Duodenal mucosa (tissue), 2 donors: ENCODE data around the gene INO80D.

Experiments used
- H3K27ac ChIP-seq: one replicate; pipeline ENCODE4 v1.7.0; 2013; ENCODE audit warnings: low read depth, low read length
- H3K27me3 ChIP-seq, 2 donors: one replicate each; pipeline ENCODE4 v1.7.0; 2013; ENCODE audit warnings: low read length in 2 of 2, control low read depth in 1 of 2; ENCODE audit not compliant: insufficient read depth in 2 of 2, control insufficient read depth in 1 of 2
- H3K36me3 ChIP-seq, 2 donors: one replicate each; pipeline ENCODE4 v1.7.0; 2013; ENCODE audit warnings: low read length in 2 of 2, control low read depth in 1 of 2; ENCODE audit not compliant: insufficient read depth in 2 of 2, control insufficient read depth in 1 of 2
- H3K4me1 ChIP-seq, 2 donors: one replicate each; pipeline ENCODE4 v1.7.0; 2013; ENCODE audit warnings: low read length in 2 of 2, control low read depth in 1 of 2; ENCODE audit not compliant: insufficient read depth in 2 of 2, control insufficient read depth in 1 of 2
- H3K4me3 ChIP-seq, 2 donors: one replicate each; pipeline ENCODE4 v1.7.0; 2013; ENCODE audit warnings: low read length in 2 of 2, low read depth in 1 of 2
- H3K9ac ChIP-seq, 2 donors: one replicate each; pipeline ENCODE4 v1.7.0; 2013; ENCODE audit warnings: low read length in 2 of 2, low read depth in 1 of 2
- H3K9me3 ChIP-seq, 2 donors: one replicate each; pipeline ENCODE4 v1.7.0; 2013; ENCODE audit warnings: low read length in 2 of 2, control low read depth in 1 of 2; ENCODE audit not compliant: control insufficient read depth in 1 of 2

INO80D gene

GRCh38 chr2:205970348-205970747 is 115.6 kb downstream of the INO80D start:
- Histone ChIP-seq H3K9ac (no peak overlapping the region), H3K4me3 (no peak overlapping the region), H3K9me3 (no peaks in the 10 kb centered on the region), H3K36me3 (no peaks in the 10 kb centered on the region), H3K27me3 (no peaks in the 10 kb centered on the region), H3K27ac (no peak overlapping the region), H3K4me1 (peaks cover under 1 to 6% of the 10 kb centered on the region in 2 donors)

GRCh38 chr2:205969584-205969983 is 116.4 kb downstream of the INO80D start:
- Histone ChIP-seq H3K4me1 (peaks cover 0 to 5% of the 10 kb centered on the region in 2 donors), H3K4me3 (no peak overlapping the region), H3K9me3 (no peaks in the 10 kb centered on the region), H3K36me3 (no peaks in the 10 kb centered on the region), H3K9ac (no peak overlapping the region), H3K27ac (no peak overlapping the region), H3K27me3 (no peaks in the 10 kb centered on the region)

- Histone ChIP-seq H3K9me3 (no peaks in the 10 kb centered on the region), H3K4me1 (peaks cover 3 to 10% of the 10 kb centered on the region in 2 donors), H3K27ac (no peak overlapping the region), H3K36me3 (no peaks in the 10 kb centered on the region), H3K4me3 (no peak overlapping the region), H3K9ac (no peak overlapping the region), H3K27me3 (no peaks in the 10 kb centered on the region)
Measured at GRCh38 chr2:205967391-205968075, 118.4 kb downstream of the INO80D start.

- Histone ChIP-seq H3K36me3 (no peaks in the 10 kb centered on the region), H3K27me3 (no peaks in the 10 kb centered on the region), H3K27ac (no peak overlapping the region), H3K4me1 (peaks cover 3 to 5% of the 10 kb centered on the region in 2 donors), H3K4me3 (no peak overlapping the region), H3K9me3 (no peaks in the 10 kb centered on the region), H3K9ac (no peak overlapping the region)
Measured at GRCh38 chr2:205965707-205966106, 120.3 kb downstream of the INO80D start.

GRCh38 chr2:205964111-205964761 is 121.7 kb downstream of the INO80D start:
- H3K4me3 ChIP-seq, result no peak overlapping the region
- H3K27me3 ChIP-seq, result no peaks in the 10 kb centered on the region
- H3K27ac ChIP-seq, result no peak overlapping the region
- peaks cover 3 to 5% of the 10 kb centered on the region in 2 donors for H3K4me1 ChIP-seq
- H3K9ac ChIP-seq, result no peak overlapping the region
- no peaks in the 10 kb centered on the region for H3K36me3 ChIP-seq
- H3K9me3 ChIP-seq, result no peaks in the 10 kb centered on the region

GRCh38 chr2:205959521-205959920 is 126.5 kb downstream of the INO80D start:
- no peaks in the 10 kb centered on the region for H3K27me3 ChIP-seq
- peaks cover 9 to 16% of the 10 kb centered on the region in 2 donors for H3K4me1 ChIP-seq
- H3K9ac ChIP-seq, result no peak overlapping the region
- H3K27ac ChIP-seq, result no peak overlapping the region
- no peaks in the 10 kb centered on the region for H3K36me3 ChIP-seq
- no peaks in the 10 kb centered on the region for H3K9me3 ChIP-seq
- H3K4me3 ChIP-seq, result no peak overlapping the region

GRCh38 chr2:205957452-205958154 is 128.4 kb downstream of the INO80D start:
- Histone ChIP-seq H3K4me1 (peaks cover 6 to 12% of the 10 kb centered on the region in 2 donors), H3K36me3 (no peaks in the 10 kb centered on the region), H3K27me3 (no peaks in the 10 kb centered on the region), H3K27ac (no peak overlapping the region), H3K4me3 (no peak overlapping the region), H3K9ac (no peak overlapping the region), H3K9me3 (no peaks in the 10 kb centered on the region)

- H3K36me3 ChIP-seq, result no peaks in the 10 kb centered on the region
- peaks cover 6 to 12% of the 10 kb centered on the region in 2 donors for H3K4me1 ChIP-seq
- no peak overlapping the region for H3K9ac ChIP-seq
- H3K4me3 ChIP-seq, result no peak overlapping the region
- no peak overlapping the region for H3K27ac ChIP-seq
- peaks cover 0 to 6% of the 10 kb centered on the region in 2 donors for H3K9me3 ChIP-seq
- no peaks in the 10 kb centered on the region for H3K27me3 ChIP-seq
Measured at GRCh38 chr2:205954707-205955106, 131.3 kb downstream of the INO80D start.

GRCh38 chr2:205952282-205952681 is 133.7 kb downstream of the INO80D start:
- no peaks in the 10 kb centered on the region for H3K36me3 ChIP-seq
- peaks cover 0 to 6% of the 10 kb centered on the region in 2 donors for H3K9me3 ChIP-seq
- H3K27me3 ChIP-seq, result no peaks in the 10 kb centered on the region
- H3K9ac ChIP-seq, result no peak overlapping the region
- H3K27ac ChIP-seq, result no peak overlapping the region
- no peak overlapping the region for H3K4me3 ChIP-seq
- peaks cover 1 to 19% of the 10 kb centered on the region in 2 donors for H3K4me1 ChIP-seq

- peaks cover 4 to 12% of the 10 kb centered on the region in 2 donors for H3K4me1 ChIP-seq
- no peak overlapping the region for H3K27ac ChIP-seq
- no peak overlapping the region for H3K9ac ChIP-seq
- H3K9me3 ChIP-seq, result peaks cover 0 to 6% of the 10 kb centered on the region in 2 donors
- no peaks in the 10 kb centered on the region for H3K36me3 ChIP-seq
- no peaks in the 10 kb centered on the region for H3K27me3 ChIP-seq
- no peak overlapping the region for H3K4me3 ChIP-seq
Measured at GRCh38 chr2:205948883-205949282, 137.1 kb downstream of the INO80D start.
